GM23338 (cell line): Measurements from ENCODE around the gene MIER3.

ENCODE experiments used
- CREB1 ChIP-seq: fragments of 250-450 bp; sonication (Bioruptor Pico); IDR thresholded peaks from 2 replicates; pipeline ENCODE4 v1.5.0; 2020; ENCODE audit warnings: low read depth, mild to moderate bottlenecking, moderate library complexity
- EZH2 ChIP-seq: fragments of 200-600 bp; sonication (generic); IDR thresholded peaks from one replicate; pipeline ENCODE4 v1.8.0; 2017; ENCODE audit warnings: antibody characterized with exemption, mild to moderate bottlenecking, low read depth; ENCODE audit not compliant: unreplicated experiment
- EZH2phosphoT487 ChIP-seq: fragments of 200-600 bp; sonication (generic); IDR thresholded peaks from one replicate; pipeline ENCODE4 v1.8.1; 2018; ENCODE audit warnings: antibody characterized with exemption; ENCODE audit not compliant: unreplicated experiment
- POLR2AphosphoS5 ChIP-seq: IDR thresholded peaks from 2 replicates; pipeline ENCODE4 v1.6.1; 2016; ENCODE audit warnings: antibody characterized with exemption, low read depth
- ZNF114 ChIP-seq: fragments of 250-450 bp; sonication (Bioruptor Pico); IDR thresholded peaks from 2 replicates; pipeline ENCODE4 v1.5.0; 2020; ENCODE audit warnings: mild to moderate bottlenecking, moderate library complexity
- TF ChIP-seq, protein P1 (sequence below), 2 experiments: fragments of 200-600 bp in 1 of 2; sonication (generic) in 1 of 2; conservative IDR thresholded peaks; 2 replicates each; pipeline versions ENCODE4 v1.5.1 to v1.6.1; 2016 to 2017; ENCODE audit warnings: antibody characterized with exemption in 2 of 2, low read depth in 2 of 2, mild to moderate bottlenecking in 2 of 2, moderate library complexity in 1 of 2
- TF ChIP-seq, protein P2 (sequence below): IDR thresholded peaks from one replicate; pipeline ENCODE4 v1.6.1; 2018; ENCODE audit warnings: antibody characterized with exemption; ENCODE audit not compliant: unreplicated experiment

DNA sequence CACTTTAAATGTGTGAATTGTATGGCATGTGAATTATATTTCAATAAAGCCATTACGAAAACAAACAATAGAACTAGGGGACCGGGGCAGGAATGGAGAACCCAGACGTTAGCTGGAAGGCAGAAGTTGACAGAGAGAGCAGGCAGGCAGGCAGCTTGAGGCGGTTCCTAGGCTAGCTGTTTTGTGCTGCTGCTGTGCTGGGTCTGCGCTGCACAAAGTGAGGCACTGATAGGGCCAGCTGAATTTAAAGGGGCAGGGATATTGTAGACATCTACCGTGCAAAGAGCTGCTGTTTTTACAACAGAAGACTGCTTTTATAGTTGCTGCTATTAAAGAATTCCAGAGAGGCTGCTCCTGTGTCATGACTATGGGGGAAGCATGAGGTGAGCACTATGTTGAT, 21.6 kb upstream of the MIER3 start:
- no peak for TF ChIP-seq ZNF114 (CRISPR knock-in tag)
- TF ChIP-seq, protein P1, sequence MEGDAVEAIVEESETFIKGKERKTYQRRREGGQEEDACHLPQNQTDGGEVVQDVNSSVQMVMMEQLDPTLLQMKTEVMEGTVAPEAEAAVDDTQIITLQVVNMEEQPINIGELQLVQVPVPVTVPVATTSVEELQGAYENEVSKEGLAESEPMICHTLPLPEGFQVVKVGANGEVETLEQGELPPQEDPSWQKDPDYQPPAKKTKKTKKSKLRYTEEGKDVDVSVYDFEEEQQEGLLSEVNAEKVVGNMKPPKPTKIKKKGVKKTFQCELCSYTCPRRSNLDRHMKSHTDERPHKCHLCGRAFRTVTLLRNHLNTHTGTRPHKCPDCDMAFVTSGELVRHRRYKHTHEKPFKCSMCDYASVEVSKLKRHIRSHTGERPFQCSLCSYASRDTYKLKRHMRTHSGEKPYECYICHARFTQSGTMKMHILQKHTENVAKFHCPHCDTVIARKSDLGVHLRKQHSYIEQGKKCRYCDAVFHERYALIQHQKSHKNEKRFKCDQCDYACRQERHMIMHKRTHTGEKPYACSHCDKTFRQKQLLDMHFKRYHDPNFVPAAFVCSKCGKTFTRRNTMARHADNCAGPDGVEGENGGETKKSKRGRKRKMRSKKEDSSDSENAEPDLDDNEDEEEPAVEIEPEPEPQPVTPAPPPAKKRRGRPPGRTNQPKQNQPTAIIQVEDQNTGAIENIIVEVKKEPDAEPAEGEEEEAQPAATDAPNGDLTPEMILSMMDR (conservative IDR thresholded peaks at IDR 0.05; ENCODE audit: low read depth in 2 of 2), result no peak
- no peak for TF ChIP-seq POLR2AphosphoS5
- TF ChIP-seq EZH2phosphoT487, result no peak
- TF ChIP-seq, protein P2, sequence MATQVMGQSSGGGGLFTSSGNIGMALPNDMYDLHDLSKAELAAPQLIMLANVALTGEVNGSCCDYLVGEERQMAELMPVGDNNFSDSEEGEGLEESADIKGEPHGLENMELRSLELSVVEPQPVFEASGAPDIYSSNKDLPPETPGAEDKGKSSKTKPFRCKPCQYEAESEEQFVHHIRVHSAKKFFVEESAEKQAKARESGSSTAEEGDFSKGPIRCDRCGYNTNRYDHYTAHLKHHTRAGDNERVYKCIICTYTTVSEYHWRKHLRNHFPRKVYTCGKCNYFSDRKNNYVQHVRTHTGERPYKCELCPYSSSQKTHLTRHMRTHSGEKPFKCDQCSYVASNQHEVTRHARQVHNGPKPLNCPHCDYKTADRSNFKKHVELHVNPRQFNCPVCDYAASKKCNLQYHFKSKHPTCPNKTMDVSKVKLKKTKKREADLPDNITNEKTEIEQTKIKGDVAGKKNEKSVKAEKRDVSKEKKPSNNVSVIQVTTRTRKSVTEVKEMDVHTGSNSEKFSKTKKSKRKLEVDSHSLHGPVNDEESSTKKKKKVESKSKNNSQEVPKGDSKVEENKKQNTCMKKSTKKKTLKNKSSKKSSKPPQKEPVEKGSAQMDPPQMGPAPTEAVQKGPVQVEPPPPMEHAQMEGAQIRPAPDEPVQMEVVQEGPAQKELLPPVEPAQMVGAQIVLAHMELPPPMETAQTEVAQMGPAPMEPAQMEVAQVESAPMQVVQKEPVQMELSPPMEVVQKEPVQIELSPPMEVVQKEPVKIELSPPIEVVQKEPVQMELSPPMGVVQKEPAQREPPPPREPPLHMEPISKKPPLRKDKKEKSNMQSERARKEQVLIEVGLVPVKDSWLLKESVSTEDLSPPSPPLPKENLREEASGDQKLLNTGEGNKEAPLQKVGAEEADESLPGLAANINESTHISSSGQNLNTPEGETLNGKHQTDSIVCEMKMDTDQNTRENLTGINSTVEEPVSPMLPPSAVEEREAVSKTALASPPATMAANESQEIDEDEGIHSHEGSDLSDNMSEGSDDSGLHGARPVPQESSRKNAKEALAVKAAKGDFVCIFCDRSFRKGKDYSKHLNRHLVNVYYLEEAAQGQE, result no peak
- TF ChIP-seq EZH2, result no peak
- no peak for TF ChIP-seq CREB1
